HUDEP-2 (cell line): ENCODE data around the gene C10orf62.

Experiments used
- DNase-seq, 76 experiments: peaks; one replicate each; lab custom pipeline; 2025; ENCODE audit not compliant: unreplicated experiment in 76 of 76; lab: John Stamatoyannopoulos, UW

C10orf62 gene

DNA sequence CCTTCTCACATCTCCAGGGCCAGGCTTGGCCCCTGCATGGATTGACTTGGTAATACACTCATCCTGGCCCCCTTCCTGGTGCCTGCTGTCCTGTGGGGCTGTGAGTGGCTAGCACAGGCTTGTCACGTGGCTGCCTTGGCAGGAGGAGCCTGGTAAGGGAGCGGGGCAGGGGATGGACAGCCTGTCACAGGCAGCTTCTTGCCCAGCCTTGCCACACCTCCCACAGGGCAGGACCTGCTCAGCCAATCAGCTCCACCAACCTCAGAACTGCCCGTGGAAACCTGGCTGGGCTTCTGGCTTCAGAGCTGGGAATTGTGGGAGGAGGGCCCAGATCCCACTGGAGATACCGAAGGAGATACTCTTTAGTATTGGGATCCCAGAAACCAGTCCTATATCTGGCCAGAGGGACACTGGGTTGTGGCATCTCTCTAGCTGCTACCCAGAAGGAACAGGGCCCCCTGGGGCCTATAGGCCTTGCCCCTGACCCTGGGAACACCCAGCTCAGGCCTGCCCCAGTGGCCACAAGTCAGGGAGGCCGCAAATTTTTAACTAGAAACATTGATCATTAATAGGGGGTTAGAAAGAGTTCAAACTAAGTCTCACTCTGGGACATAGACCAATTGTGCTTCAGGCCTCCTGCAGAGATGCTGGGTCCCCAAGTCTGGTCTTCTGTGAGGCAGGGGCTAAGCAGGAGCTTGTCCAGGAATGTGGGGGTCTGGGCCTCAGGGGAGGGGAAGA, 5.3 kb upstream of the C10orf62 start, which contains the start of gene HOGA1:
Gene HOGA1, plus strand, starts transcription at position 330 of the 738 bp plus-strand sequence. Its CDS starts 315 bp downstream, at position 645.
- DNase-seq, result peak in 70 of 76 experiments; percentile 4 to 83 (median 66)

DNA sequence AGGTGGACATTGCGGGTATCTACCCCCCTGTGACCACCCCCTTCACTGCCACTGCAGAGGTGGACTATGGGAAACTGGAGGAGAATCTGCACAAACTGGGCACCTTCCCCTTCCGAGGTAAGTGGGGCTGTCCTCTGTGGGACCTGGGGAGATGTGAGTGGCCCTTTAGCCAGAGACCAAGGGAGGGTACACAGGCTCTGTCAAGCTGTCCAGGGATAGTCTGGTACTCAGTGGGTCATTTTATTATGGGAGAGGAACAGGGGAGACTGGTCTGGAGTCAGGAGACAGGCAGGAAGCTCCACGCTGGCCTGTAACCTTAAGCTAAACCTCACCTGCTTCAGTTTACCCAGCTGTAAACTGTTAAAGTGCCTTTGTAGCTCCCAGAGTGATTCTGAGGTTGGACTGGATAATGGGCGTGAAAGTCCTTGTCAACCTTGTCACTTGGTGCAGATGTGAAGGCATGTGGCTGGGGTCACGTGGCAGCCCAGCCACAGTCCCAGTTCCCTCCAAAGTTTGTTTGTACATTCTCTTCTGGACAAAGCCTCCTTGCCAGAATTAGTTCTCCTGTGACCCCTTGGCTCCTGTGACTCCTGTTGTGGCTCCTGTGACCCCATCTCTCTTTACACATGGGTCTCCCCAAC, 4.6 kb upstream of the C10orf62 start:
- DNase-seq, result no peak

DNA sequence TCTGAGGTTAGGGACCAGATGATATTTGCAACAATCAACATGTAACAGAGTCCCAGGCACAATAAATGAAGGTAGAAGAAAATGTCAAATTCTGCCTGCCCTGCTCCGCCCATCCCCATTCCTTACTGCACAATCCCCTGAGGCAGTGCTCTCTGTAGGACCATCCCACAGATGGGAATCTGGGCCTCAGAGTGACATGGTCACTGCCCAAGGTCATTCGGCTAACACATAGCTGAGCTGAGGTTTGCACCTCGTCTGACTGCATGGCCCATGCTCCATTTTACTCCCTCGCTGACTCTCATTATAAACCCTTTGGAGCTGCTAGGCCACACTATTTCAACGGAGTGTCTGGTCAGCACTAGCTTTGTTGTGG, 4.1 kb upstream of the C10orf62 start:
- DNase-seq, result no peak

DNA sequence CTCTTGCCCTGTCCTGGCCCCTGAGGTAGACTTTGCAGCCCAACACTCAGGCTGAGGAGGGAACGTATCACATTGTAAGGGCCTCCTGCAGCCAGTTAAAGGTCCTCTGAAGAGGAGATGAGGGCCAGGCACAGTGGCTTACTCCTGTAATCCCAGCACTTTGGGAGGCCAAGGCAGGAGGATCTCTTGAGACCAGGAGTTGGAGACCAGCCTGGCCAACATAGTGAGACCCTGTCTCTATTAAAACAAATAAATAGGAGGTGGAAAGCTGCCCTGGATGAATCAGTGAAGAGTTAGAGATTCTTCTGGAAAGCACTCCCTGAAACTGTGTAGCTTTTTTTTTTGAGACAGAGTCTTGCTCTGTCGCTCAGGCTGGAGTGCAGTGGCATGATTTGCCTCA, 2.3 kb upstream of the C10orf62 start:
- DNase-seq, result no peak

DNA sequence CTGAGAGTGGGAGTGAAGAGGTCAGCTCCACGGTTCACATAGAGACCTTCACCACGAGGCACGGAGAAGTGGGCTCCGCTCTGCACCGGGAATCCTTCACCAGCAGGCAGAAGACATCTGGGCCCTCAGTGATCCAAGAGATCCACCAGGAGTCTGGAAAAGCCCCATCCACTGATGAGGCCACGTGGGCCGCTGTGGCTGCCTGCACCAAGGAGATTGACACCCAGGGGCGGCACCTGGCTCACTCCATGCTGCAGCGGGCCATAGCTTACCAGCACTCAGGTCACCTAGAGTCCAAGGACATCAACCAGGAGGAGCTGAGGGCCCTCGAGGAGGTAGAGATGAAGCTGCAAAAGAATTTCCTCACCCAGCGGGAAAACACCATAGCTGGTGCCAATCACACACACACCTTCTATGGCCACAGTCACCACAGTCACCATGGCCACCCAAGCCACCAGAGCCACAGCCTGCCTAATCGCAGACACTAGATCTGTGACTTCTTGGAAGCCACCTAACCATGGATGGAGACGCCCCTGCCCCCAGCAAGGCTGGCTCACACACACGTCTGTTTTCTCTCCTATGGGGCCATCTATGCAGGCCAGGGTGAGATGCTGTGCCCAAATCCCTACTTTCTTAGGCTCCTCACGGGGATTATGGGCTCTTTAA, 694 bp downstream of the C10orf62 start:
- no peak for DNase-seq

DNA sequence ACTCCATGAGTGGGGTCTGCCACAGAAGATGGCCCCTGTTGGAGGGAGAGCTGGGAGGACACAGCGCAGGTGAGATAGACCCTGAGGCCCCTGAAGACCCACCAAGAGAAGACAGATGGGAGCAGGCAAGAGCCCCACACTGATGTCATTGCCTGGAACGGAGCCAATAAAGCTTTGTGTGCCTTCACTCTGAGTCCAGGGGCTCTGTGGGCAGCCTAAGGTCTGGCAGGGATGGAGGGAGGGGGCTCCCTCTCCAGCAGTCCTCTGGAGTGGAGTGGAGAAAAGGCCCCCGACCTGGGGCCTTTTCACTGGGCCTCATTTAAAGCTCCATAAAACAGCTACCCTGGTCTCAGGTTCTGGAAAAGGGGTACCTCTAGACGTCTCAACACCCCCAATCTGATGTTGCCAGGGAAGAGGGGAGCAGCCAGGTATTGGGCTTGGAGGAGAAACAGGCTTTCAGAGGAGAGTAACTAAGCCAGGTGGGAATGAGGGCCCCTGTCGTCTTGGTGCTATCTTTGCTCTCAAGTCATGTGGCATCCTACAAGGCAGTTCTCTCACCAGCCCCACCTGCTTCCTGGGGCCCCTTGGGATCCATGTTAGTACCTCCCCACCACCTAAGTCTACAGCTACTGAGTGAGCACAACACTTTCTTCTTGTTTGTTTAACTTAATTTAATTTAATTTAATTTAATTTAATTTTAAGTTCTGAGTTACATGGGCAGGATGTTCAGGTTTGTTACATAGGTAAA, 1.4 kb downstream of the C10orf62 start:
- no peak for DNase-seq

DNA sequence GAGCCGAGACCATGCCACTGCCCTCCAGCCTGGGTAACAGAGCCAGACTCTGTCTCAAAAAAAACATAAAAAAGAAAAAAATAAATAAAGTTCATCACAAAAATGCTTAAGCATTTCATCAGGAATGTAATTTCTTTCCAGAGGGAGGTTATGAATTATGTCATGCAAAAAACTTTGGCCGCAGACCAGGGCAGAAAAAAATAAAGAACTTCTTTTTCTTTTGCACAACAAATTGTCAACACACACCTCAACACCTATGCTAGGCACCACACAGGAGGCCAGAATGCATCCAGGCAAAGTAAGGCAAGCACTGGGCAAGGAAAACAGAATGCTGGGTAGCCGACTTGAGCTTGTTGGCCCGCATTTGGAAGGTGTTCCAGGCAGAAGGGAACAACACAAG, 3.9 kb downstream of the C10orf62 start:
- DNase-seq, result no peak

DNA sequence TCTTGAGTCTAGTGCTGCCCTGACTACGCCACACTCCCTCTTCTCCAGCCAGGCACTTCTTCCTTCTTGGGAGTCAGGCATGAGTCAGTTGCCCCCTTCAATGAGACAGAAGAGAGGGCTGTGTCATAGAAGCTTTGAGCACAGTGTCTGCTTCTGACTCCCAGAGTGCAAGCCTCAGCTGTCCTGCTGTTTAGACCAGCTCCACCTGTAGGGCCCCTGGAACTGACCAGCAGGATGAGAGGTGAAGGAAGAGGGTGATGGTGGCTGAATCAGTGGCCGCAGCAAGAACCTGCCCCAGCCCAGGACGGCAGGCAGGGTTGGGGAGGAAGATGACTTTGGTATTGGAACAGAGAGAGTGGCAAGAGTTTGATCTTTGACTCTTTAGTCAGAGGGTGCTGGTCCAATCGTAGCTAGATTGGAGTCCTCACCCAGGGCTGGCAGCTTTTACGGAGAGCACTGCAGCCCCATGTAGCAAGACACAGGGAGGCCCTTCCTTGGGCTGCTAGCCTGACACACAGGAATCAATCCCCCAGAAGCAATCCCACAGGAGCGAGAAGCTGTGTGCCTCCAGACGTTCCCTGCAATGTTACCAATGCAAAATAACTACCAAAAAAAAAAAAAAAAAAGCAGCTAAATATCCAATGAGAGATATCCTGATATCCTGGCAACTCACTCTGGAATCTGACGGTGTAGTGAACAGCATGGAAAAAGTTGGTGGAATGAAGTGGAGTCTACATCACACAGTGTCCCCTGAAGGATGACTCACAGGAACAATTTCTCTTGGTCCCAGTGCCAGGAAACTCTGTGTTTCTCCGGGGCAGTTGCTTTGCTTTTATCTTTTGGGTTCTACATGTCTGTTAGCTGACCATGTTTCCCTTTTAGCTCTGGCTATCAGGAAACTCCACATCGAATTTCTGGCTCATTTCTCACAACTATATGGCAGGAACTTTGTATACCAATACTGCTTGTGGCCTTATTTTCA, 6.9 kb downstream of the C10orf62 start:
- peak in 41 of 76 experiments; percentile 4 to 71 (median 27) for DNase-seq

DNA sequence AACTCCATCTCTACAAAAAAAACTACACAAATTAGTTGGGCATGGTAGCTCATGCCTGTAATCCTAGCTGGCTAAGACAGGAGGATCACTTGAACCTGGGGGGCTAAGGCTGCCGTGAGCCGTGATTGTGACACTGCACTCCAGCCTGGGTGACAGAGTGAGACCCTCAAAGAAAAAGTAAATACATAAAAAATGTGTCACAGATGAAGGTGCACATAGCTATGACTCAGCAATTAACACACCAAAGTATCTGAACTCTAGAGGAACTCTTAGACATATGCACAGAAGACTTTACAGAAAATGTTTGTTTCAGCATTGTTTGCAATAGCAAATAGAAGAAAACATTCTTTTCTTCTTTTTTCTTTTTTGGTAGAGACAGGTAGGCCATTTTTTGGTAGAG, 8.3 kb downstream of the C10orf62 start:
- DNase-seq, result no peak

DNA sequence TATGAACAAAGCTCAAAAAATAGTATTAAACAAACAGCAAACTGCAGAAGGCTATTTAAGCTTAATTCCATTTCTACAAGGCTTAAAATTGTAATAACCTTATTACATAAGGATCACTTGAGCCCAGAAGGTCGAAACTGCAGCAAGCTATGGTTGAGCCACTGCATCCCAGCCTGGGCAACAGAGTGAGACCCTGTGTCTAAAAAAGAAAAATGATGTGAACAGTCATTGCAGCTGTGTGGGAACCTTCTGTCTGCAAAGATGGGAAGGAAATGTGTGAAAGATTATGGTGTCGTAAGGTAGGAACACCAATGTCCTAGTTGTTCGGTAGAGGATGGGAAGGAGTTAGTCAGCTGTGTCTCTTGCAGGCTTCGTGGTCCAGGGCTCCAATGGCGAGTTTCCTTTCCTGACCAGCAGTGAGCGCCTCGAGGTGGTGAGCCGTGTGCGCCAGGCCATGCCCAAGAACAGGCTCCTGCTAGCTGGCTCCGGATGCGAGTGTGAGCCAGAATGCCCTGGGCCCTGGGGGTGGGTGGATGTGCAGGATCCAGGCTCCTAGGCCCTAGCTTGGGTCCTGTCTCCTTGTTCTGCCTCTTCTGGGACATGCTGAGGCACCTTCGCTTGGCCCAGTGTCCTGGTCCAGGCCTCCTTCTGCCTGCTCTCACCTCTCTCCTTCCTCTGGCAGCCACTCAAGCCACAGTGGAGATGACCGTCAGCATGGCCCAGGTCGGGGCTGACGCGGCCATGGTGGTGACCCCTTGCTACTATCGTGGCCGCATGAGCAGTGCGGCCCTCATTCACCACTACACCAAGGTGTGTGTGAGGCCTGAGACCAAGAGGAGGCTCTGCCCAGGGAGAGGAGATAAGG, 9.1 kb downstream of the C10orf62 start:
- no peak for DNase-seq

DNA sequence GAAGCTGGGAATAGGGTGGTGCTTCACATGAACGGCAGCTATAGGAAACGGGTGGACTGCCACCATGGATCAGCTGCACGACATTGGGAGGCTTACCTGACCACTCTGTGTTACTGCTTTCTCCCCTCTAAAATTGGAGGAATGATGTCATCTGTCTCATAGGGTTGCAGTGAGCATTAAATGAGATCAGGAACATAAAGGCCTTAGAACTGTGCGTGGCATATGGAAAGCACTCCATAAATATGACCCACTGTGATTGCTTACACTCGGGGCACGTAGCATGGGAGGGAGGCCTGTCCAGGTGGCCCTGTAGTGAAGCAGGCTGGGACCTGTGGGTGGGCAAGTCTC, 9.7 kb downstream of the C10orf62 start:
- no peak for DNase-seq

DNA sequence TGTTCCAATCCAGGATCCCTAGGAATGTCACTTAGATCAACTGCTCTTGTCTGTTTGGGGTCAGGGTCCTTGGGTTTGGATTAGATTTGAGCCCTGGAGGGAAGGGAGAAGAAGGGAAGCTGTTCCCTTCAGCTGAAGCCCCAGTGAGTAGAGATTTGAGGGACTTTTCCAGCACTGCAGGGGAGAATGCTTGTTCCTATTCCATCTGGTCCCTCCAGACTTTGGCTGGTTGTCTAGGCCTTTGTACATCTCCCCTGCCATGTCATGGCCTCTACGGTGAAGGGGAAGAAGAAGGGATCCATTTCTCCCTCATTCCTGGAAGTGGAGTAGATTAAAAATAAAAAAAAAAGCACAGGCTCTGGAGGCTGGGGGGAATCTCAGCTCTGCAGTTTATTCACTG, 11.1 kb downstream of the C10orf62 start:
- DNase-seq, result no peak

DNA sequence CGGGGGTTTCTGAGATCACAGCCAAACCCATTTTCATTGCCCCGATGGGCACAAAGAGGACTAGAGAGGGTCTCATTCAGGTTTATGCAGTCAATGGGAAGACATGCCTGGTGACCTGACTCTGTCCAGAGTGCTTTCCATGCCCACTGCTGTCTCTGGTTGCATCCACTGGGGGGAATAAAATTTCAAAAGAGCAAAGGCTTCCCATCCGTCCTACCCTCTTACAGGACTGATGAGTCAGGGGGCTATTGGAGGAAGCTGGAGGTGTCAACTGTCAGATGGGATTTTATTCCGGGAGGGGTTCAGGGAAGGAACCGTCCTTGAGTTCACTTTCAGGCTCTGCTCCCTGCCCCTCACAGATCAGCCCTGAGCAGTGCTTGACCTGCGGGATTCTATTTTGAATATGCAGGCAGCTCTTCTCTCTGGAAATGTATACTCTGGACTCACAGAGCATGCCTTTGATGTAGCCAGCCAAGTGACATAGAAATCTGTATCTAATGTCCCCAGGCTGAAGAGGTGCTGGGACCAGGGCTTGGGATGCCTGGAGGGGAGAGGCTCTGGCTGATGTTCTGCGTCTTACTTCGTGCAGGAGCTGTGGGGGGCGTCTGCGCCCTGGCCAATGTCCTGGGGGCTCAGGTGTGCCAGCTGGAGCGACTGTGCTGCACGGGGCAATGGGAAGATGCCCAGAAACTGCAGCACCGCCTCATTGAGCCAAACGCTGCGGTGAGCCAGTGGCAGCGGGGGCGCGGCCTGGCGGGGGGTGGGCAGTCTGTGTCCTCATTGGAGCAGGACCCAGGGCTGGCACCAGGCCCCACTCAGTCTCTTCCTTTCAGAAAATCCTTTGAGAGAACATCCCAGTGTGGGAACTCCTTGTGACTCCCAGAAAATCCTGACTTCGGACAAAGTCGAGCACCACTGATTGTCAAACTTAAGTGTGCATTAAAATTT, 12.0 kb downstream of the C10orf62 start:
- no peak for DNase-seq

DNA sequence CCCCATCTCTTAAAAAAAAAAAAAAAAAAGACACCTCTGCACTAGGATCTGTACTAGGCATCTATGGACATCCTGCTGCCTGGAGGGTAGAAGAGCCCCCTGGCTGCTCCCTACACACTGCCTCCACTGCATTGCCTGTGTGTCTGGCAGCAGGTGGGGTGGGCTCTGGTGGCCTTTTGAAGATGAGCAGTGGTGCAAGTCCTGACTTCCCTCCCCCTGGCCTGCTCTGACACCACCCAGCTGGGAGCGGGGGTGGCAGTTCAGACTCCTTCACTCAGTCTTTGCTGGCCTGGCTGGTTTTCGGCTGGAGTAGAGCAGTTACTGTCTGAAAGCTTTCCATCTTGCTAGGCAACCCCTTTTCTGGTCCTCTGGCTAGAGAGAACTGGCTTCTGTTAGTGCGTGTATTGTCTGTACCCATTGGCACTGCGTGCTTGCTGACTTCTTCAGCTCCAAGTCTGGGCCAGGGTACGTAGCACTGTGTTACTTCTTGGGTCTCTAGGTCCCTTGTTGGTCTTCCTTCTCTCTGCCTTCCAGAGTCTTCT, 17.6 kb downstream of the C10orf62 start:
- DNase-seq, result no peak

DNA sequence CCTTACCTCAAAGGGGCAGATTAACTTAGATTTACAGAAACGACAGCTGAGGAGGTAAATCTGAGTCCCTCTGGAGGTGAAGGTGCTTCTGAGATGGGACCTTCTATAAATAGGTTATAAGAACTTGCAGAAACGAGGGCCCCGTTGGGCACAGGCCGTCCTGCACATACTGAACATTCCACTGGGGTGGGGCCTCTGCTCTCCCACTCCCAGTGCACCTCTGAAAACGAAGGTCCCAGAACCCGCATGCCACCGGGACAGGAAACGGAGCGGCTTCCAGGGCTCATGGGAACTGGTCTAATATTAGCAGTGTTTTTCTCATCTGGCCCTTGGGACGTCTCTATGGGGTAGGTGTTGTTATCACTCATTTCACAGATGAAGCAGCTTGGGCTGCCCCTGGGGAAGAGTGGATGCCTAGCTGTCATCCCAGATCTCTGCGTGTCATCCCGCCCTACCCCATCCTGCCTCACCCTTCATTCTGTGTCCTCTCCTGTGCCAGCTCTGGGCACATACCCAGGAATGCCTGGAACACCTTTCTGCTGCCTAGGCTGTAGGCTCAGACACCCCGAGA, 19.6 kb downstream of the C10orf62 start:
- no peak for DNase-seq

DNA sequence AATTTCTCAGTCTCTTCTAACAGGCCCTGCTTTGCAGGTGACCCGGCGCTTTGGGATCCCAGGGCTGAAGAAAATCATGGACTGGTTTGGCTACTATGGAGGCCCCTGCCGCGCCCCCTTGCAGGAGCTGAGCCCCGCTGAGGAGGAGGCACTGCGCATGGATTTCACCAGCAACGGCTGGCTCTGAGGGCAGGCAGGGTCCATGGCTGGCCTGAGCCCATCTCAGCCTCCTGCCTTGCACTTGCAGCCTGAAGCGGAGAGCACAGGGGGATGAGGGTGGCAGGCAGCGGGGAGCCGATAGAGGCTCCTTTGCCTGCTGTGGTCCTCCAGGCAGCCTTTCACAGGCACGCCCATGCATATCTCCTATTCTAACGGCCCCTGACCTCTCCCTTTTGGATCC, 22.0 kb downstream of the C10orf62 start:
- DNase-seq, result peak in 21 of 76 experiments; percentile 2 to 40 (median 14)

DNA sequence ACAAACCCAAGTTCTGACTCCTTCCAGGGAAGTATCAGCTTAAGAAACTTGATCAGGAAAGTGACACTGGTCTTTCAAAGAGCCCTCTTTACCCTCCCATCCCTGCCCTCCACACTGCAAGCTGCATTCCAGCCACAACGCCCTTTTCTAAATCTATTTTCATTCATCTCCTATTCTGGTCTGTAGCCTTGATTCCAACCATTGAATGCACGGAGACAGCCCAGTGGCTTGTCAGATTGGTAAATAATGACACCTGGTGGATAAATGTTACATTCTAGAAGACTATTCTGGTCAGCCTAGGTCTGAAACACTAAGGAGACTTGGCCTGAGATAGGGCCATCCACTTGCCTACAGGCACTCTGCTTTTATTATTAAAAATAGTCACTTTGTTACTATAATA, 22.9 kb downstream of the C10orf62 start:
- peak in 40 of 76 experiments; percentile 3 to 68 (median 37) for DNase-seq
